Epithelial cell of proximal tubule (primary cell): ENCODE data around the gene CAMP. TPM values are rescaled to one million over a fixed set of nuclear protein-coding genes. Genes with fewer than 3 reads are reported as not detected.
A peak's percentile ranks its signal among the peaks of the same experiment; 100 is the strongest.
"Not testable (repeated sequence)": the region's sequence is repeated elsewhere in the genome, so short reads cannot be mapped to it uniquely, and the experiment has no call there.

Source experiments
- DNase-seq: peaks from one replicate; pipeline ENCODE4 v3.0.0-alpha.2; 2011; ENCODE audit warnings: low read depth
- H3K4me3 ChIP-seq: 2 replicates; pipeline ENCODE4 v1.5.1; 2011; ENCODE audit warnings: low read depth, mild to moderate bottlenecking, low read length
- total RNA-seq: library from RNA; depleted of rRNA; stranded (reverse); fragments of >200 nt; gene quantifications from 2 replicates; pipeline ENCODE4 v1.2.3, GENCODE V29; 2015
- TF ChIP-seq, protein P1 (sequence below): conservative IDR thresholded peaks from 2 replicates; pipeline ENCODE4 v1.5.1; 2012; ENCODE audit warnings: low read depth, mild to moderate bottlenecking, low read length

The CAMP gene
- total RNA-seq, 1 donor from 2014 or later: not detected

DNA sequence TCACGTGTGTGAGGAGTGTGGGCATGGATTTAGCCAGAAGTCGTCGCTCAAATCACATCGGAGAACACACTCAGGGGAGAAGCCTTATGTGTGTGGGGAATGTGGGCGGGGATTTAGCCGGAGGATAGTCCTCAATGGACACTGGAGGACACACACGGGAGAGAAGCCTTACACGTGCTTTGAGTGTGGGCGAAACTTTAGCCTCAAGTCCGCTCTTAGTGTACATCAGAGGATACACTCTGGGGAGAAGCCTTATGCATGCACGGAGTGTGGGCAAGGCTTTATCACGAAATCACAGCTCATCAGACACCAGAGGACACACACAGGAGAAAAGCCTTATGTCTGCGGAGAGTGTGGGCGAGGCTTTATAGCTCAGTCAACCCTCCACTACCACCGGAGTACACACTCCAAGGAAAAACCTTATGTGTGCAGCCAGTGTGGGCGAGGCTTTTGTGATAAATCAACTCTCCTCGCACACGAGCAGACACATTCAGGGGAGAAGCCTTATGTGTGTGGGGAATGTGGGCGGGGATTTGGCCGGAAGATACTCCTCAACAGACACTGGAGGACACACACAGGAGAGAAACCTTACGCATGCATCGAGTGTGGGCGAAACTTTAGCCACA is 45.8 kb downstream of the CAMP start:
- no peak overlapping the region for H3K4me3 ChIP-seq
- DNase-seq: no peak
- TF ChIP-seq, protein P1, sequence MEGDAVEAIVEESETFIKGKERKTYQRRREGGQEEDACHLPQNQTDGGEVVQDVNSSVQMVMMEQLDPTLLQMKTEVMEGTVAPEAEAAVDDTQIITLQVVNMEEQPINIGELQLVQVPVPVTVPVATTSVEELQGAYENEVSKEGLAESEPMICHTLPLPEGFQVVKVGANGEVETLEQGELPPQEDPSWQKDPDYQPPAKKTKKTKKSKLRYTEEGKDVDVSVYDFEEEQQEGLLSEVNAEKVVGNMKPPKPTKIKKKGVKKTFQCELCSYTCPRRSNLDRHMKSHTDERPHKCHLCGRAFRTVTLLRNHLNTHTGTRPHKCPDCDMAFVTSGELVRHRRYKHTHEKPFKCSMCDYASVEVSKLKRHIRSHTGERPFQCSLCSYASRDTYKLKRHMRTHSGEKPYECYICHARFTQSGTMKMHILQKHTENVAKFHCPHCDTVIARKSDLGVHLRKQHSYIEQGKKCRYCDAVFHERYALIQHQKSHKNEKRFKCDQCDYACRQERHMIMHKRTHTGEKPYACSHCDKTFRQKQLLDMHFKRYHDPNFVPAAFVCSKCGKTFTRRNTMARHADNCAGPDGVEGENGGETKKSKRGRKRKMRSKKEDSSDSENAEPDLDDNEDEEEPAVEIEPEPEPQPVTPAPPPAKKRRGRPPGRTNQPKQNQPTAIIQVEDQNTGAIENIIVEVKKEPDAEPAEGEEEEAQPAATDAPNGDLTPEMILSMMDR: no peak

GRCh38 chr3:48269592-48269991 is 46.3 kb downstream of the CAMP start:
- TF ChIP-seq, protein P1: no peak
- no peak for DNase-seq
- no peak overlapping the region for H3K4me3 ChIP-seq

- H3K4me3 ChIP-seq: no peak overlapping the region
- TF ChIP-seq, protein P1: no peak
- no peak for DNase-seq
Measured at GRCh38 chr3:48270306-48270705, 47.0 kb downstream of the CAMP start.

DNA sequence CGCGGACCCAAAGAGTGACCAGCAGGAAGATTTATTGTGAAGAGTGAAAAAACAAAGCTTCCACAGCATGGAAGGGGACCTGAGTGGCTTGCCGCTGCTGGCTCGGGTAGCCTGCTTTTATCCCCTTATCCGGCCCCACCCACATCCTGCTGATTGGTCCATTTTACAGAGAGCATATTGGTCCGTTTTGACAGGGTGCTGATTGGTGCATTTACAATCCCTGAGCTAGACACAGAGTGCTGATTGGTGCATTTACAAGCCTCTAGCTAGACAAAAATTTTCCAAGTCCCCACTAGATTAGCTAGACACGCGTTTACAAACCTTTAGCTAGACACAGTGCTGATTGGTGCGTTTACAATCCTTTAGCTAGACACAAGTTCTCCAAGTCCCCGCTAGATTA is 47.9 kb downstream of the CAMP start:
- DNase-seq, H3K4me3 ChIP-seq: not testable (repeated sequence)

- TF ChIP-seq, protein P1: no peak
- H3K4me3 ChIP-seq: no peak overlapping the region
- no peak for DNase-seq
Measured at GRCh38 chr3:48271763-48272498, 48.6 kb downstream of the CAMP start.

DNA sequence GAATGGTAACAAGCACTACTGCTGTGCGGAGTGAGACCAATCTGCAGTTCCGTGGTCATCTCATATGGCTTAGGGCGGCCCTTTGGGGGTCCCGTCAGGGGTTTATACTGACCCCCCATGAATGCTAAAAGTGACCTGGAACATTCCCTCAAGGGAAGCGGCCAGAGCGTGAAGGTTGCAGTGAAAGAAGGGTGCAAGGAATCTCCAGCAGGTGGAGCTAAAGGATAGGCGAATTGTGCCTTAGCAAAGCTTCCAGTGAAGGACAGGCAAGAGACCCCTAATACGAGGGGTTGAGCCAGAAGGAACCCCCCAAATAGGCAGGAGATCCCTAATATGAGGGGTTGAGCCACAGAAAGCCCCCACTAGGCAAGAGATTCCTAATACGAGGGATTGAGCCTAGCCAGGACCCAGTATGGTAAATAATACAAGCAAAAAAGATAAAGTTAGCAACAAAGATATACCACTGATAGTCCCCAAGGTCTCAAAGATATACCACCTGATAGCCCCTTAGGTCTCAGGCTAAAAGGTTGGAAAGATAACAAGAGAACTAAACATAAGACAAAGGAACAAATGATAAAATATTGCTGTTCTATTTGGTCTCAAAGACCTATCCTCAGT is 50.4 kb downstream of the CAMP start:
- no peak for DNase-seq
- TF ChIP-seq, protein P1: peak; percentile 93
- no peak overlapping the region for H3K4me3 ChIP-seq

DNA sequence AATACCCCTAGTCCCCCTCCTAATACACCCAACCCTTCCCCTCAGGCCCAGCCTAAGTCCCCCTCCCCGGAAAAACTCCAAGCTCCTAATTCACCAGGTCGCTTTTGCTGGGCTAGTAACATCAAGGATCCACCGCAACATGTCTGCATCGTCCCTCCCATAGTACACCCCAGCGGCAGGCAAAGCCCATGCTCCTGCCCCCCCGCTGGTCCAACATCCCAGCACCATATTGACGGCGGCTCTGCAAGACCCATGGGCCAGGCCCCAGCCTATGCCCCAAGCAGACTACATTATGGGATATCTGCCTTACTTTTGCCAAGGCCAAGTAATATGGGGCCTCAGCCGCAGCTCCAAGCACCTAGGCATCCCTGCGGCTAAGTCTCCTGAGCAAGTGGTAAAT is 51.2 kb downstream of the CAMP start:
- TF ChIP-seq, protein P1: no peak
- H3K4me3 ChIP-seq: peak overlapping the region; percentile 9
- DNase-seq: no peak
